Ovary (tissue), 9 donors: ENCODE data around the gene HOPX. TPM values are rescaled to one million over a fixed set of nuclear protein-coding genes. Genes with fewer than 3 reads are reported as not detected.

ENCODE experiments used
- DNase-seq, 5 donors: peaks; one replicate each; pipeline ENCODE4 v3.0.0-alpha.2; 2019 to 2020
- H3K27ac ChIP-seq, 2 donors: fragments of 200-600 bp; one replicate each; pipeline versions ENCODE4 v1.5.1 to v1.8.0; 2019 to 2022
- H3K27me3 ChIP-seq: fragments of 200-600 bp; one replicate; pipeline ENCODE4 v1.8.0; 2022
- H3K36me3 ChIP-seq: fragments of 200-600 bp; sonication (generic); one replicate; pipeline ENCODE4 v1.5.1; 2019
- H3K4me1 ChIP-seq: one replicate; pipeline ENCODE4 v1.8.1; 2013; ENCODE audit warnings: mild to moderate bottlenecking, moderate library complexity; ENCODE audit not compliant: insufficient read depth
- H3K4me3 ChIP-seq: fragments of 200-600 bp; sonication (generic); one replicate; pipeline ENCODE4 v1.5.1; 2017
- H3K9me3 ChIP-seq, 2 donors: fragments of 200-600 bp in 1 of 2; sonication (generic) in 1 of 2; one replicate each; pipeline versions ENCODE4 v1.5.1 to v1.8.1; 2013 to 2019; ENCODE audit warnings: mild to moderate bottlenecking in 1 of 2, moderate library complexity in 1 of 2
- EP300 ChIP-seq: sonication (generic); formaldehyde crosslinking; IDR thresholded peaks from one replicate; pipeline ENCODE4 v1.6.1; 2017; ENCODE audit warnings: antibody characterized with exemption
- POLR2A ChIP-seq: fragments of 450-650 bp; IDR thresholded peaks from one replicate; pipeline ENCODE4 v1.6.1; 2017; ENCODE audit warnings: antibody characterized with exemption, mild to moderate bottlenecking, moderate library complexity
- WGBS, 3 donors: extraction: QIAGEN DNeasy Blood & Tissue Kit in 1 of 3; methylation state at CpG; one replicate each; pipeline versions ENCODE4 v1.1.5 to v1.1.7; 2013 to 2017; 5-methylcytosine and 5-hydroxymethylcytosine counted together
- intact Hi-C, 4 donors: fragments of 100-400 bp; cut with DNase I; formaldehyde crosslinking; loops; one replicate each; pipeline versions ENCODE4 v1.11.0 to v1.15.1; 2022 to 2023
- polyA plus RNA-seq, 2 donors: library from polyadenylated mRNA; stranded (reverse); fragments of 200-250 nt in 1 of 2; fragments of 350-450 nt in 1 of 2; fragmentation: Illumina TruSeq in 1 of 2; extraction: RNeasy Lipid Tissue Mini Kit (QIAGEN cat#74804) in 1 of 2; gene quantifications; one replicate each; pipeline ENCODE4 v1.2.3, GENCODE V29; 2013 to 2014
- total RNA-seq, 7 donors: library from RNA; depleted of rRNA in 2 of 7; stranded (reverse); fragments of >200 nt in 2 of 7; fragmentation: NEBNext Ultra II Directional in 3 of 7; extraction: Animal tissue kit (Norgen Biotek cat#: 25700) in 3 of 7; gene quantifications; one replicate each; pipeline versions ENCODE4 v1.1.0 to v1.2.4, GENCODE V29; 2016 to 2023
- TF ChIP-seq, protein P1 (sequence below), 3 donors: fragments of 450-650 bp in 2 of 3; fragments of 200-600 bp in 1 of 3; IDR thresholded peaks; one replicate each; pipeline versions ENCODE4 v1.5.1 to v1.8.0; 2016 to 2022; ENCODE audit warnings: antibody characterized with exemption in 3 of 3, mild to moderate bottlenecking in 1 of 3
- donor health status: DM: no; HTN: no; CAD: no; lungs with moderate emphysema.
- donor health status: DM: no; HTN: no; CAD: no.
- donor health status: Bipolar disorder and iron deficiency.
- donor health status: DM: yes; HTN: yes; CAD: no.
- donor health status: DM: no; HTN: no; CAD: no.
- donor health status: DM: yes; HTN: yes; CAD: no.

HOPX gene
- total and polyA plus RNA-seq, 9 donors: 2.1 to 22.2 (median 8.8) TPM

DNA sequence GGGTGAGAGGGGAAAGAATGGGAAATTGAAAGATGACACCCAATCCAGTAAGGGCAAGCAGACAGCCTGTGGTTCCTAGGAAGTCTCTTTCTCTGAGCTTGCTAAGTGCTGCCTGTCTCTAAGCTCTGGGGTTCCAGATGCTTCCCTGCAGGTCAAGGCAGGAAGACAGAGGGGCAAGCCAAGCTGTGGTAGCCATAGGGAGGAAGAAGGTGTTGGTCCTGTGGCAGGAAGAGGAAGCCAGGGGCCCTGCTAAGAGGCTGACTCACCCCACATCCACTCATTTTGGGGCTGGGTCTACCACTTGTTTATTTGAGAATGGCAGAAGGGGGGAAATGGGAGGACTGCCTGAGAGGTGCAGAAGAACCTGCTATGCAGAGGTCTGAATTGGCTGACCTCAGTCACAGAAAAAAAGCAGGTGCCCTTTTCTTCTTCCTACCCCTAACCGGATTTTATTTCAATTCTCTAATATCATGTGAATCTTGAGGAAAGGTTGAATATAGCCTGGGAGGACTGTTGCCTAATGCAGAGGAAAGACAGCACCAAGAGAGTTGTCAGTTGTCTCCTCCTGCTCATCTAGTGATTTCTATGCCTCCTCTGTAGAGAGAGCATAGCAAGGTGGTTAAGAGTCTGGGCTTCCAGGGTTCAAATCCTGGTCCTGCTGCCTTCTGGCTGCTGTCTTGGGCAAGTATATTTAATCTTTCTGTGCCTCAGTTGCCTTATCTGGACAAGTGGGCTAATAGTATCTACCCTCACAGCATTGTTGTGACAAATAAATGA lies 27.4 kb downstream of the HOPX start:
- peaks cover 5% of the 10 kb centered on the region for H3K4me1 ChIP-seq
- no peaks in the 10 kb centered on the region for H3K9me3 ChIP-seq
- 55 to 70% (median 62%) methylated on average over 1 of the region's 1 CpG for WGBS, 3 donors
- DNase-seq: no peak
- no peak overlapping the region for H3K4me3 ChIP-seq
- intact Hi-C loops: no loop called here
- H3K36me3 ChIP-seq: no peaks in the 10 kb centered on the region
- no peak overlapping the region for H3K27ac ChIP-seq
- H3K27me3 ChIP-seq: no peaks in the 10 kb centered on the region
- no peak for TF ChIP-seq EP300

DNA sequence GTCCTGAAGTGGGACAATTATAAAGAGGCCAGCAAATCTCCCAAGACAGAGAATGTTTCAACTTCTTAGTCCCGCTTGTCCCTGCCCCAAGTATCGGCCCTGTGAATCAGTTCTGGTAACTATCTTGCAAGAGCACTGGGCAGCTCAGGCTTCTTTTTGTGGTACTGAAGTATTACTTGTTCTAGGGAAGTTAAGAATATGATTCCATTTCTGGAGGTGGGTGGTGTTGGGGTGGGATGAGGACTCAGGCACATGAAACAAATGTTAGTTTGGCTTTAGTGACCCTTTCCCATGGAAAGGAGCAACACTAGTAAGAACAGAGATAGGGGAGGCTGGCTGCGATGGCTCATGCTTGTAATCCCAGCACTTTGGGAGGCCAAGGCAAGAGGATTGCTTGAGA lies 28.9 kb downstream of the HOPX start:
- Histone ChIP-seq H3K4me1 (peaks cover 5% of the 10 kb centered on the region), H3K36me3 (no peaks in the 10 kb centered on the region), H3K9me3 (no peaks in the 10 kb centered on the region), H3K27ac (no peak overlapping the region), H3K4me3 (no peak overlapping the region), H3K27me3 (no peaks in the 10 kb centered on the region)
- no peak for TF ChIP-seq EP300
- no peak for TF ChIP-seq POLR2A
- TF ChIP-seq, protein P1, sequence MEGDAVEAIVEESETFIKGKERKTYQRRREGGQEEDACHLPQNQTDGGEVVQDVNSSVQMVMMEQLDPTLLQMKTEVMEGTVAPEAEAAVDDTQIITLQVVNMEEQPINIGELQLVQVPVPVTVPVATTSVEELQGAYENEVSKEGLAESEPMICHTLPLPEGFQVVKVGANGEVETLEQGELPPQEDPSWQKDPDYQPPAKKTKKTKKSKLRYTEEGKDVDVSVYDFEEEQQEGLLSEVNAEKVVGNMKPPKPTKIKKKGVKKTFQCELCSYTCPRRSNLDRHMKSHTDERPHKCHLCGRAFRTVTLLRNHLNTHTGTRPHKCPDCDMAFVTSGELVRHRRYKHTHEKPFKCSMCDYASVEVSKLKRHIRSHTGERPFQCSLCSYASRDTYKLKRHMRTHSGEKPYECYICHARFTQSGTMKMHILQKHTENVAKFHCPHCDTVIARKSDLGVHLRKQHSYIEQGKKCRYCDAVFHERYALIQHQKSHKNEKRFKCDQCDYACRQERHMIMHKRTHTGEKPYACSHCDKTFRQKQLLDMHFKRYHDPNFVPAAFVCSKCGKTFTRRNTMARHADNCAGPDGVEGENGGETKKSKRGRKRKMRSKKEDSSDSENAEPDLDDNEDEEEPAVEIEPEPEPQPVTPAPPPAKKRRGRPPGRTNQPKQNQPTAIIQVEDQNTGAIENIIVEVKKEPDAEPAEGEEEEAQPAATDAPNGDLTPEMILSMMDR (IDR thresholded peaks at IDR 0.05): no peak
- intact Hi-C loops: no loop called here
- WGBS, 3 donors: 81 to 88% (median 87%) methylated on average over 3 of the region's 3 CpGs
- no peak for DNase-seq

DNA sequence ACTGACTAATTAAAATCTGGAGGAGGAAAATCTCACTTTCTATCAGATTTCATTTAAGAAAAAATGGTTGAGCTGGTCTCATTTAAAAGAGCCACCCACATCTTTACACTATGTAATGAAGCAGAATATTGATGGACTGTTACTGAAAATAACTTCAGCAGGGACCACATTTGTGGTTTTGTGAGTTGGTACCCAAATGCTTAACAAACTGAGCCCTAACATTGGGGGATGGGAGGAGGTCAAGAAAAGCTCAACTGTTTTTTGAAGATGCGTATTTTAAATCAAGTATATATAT lies 30.1 kb downstream of the HOPX start:
- intact Hi-C loops: no loop called here
- Histone ChIP-seq H3K36me3 (no peaks in the 10 kb centered on the region), H3K9me3 (no peaks in the 10 kb centered on the region), H3K4me3 (no peak overlapping the region), H3K4me1 (peaks cover 5% of the 10 kb centered on the region), H3K27ac (no peak overlapping the region), H3K27me3 (no peaks in the 10 kb centered on the region)
- DNase-seq: no peak
- WGBS, 3 donors: 98 to 100% (median 100%) methylated on average over 1 of the region's 1 CpG
- TF ChIP-seq POLR2A (no peak), EP300 (no peak)
- TF ChIP-seq, protein P1 (IDR thresholded peaks at IDR 0.05): no peak

DNA sequence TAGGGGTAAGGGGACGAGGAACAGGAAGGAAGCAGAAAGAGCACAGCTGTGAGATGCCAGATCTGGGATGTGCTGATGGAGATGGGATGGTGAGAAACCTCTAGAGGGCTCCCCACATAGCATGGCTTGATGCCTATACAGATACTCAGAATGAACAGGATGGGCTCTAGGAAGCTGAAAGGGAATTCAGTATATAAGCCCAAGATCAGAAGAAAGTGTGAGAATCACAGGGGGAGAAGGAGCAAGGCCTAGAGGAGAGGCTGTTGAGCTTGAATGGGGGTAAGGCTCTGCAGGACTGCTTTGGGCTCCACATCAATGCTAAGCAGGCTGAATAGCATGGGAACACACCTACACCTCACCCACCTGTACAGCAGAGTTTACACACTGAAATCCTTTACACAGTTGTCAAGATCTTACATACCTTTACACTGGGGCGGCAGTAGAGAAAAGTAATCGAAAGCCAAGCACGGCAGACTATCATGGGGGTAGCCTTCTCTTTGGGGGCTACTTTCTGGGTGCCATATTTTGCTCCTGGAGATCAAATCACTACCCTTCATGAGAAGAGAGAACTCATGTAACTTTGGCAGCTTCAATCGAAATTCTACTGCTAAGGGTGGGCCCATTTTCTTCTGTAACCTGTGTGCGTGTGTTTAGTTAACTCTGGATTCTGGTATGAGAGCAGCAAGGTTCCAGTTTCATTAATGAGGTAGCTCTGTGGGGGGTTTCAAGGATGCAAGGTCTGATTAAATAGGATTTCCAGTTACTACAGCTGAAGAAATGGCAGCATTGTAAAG lies 30.6 kb downstream of the HOPX start:
- Histone ChIP-seq H3K27me3 (no peaks in the 10 kb centered on the region), H3K36me3 (no peaks in the 10 kb centered on the region), H3K4me1 (peaks cover 5% of the 10 kb centered on the region), H3K4me3 (no peak overlapping the region), H3K27ac (no peak overlapping the region), H3K9me3 (no peaks in the 10 kb centered on the region)
- no peak for DNase-seq
- 86 to 94% (median 94%) methylated on average over 6 of the region's 6 CpGs for WGBS, 3 donors
- TF ChIP-seq POLR2A: no peak
- no peak for TF ChIP-seq EP300
- TF ChIP-seq, protein P1 (IDR thresholded peaks at IDR 0.05): no peak
- intact Hi-C loops: no loop called here
